NCI-H446 treated with DMSO at 0.1 percent for 48 hours (cell line): ENCODE data around the gene ZFPM1.
"Not testable (repeated sequence)": the region's sequence is repeated elsewhere in the genome, so short reads cannot be mapped to it uniquely, and the experiment has no call there.

ENCODE experiments used
- DNase-seq: peaks from one replicate; lab custom pipeline; 2025; lab: John Stamatoyannopoulos, UW

The ZFPM1 gene

GRCh38 chr16:88453217-88453531 is at the start of gene ZFPM1:
Gene ZFPM1 (plus strand): TSS chr16:88453280. CDS start chr16:88453639, 359 bp downstream.
- DNase-seq: no peak

- no peak for DNase-seq
Measured at GRCh38 chr16:88403794-88404581, 49.1 kb upstream of the ZFPM1 start.

DNA sequence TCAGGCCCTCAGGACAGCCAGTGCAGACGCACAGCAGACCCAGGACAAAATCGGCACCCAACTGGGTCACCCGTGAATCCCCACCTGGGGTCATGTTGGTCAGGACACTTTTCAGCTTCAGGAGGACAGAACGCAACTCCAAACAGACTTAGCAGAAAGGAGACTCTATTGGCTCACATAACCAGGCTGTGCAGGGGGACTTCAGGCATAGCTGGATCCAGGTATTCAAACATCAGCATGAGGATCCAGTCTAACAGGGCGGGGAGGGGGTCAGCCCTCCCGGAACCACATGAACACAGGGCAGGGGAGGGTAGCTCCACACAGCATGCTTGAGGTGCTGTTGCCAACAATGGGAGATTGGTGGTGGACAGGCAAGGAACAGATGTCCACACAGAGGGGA is 48.3 kb upstream of the ZFPM1 start:
- DNase-seq: no peak

- no peak for DNase-seq
Measured at GRCh38 chr16:88405216-88406060, 47.6 kb upstream of the ZFPM1 start.

- no peak for DNase-seq
Measured at GRCh38 chr16:88406096-88407041, 46.7 kb upstream of the ZFPM1 start.

GRCh38 chr16:88407042-88407420 is 46.0 kb upstream of the ZFPM1 start:
- DNase-seq: no peak

DNA sequence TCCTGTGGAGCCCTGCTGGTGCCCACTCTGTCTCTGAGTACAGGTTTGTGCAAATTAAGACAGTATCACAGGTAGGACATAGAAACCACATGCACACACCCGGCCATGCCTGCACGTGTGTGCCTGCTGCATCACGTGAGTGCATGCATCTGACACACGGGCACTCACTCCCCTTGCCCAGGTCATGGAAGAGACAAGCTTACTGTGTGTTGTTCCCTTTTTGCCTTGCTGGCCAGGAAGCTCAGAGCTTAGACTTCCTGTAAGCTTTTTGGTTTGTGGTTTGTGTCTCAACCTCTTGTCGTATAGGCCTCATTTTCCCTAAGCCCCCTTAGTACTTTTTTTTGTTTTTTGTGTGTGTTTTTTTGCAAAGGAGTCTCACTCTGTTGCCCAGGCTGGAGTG is 45.3 kb upstream of the ZFPM1 start:
- DNase-seq: no peak

DNA sequence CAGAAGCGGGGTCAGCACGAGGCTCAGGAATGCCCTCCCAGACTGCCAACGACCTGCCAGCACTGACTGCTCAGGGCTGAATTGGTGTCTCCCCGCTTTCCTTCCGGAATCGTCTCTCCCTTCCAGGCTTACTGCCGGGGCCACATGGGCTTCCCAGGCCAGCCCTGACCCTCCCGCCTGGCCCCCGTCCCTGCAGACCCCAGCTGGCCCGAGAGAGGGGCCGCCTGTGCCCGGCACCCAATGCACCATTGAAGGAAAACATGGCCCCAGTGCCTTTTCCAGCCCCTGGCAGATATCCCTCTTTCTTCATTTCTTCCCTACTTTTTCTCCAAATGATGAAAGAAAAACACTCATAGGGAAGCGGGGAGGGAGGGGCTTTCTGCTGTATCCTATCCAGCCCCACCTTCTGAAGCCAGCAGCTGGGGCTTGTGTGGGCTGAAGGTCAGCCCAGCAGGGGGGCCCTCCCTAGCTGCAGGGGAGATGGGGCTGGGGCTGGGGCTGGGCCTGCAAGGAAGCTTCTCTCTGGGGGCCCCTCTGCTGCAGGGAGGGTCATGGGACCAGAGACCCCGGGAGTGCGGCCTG is 44.4 kb upstream of the ZFPM1 start:
- no peak for DNase-seq

DNA sequence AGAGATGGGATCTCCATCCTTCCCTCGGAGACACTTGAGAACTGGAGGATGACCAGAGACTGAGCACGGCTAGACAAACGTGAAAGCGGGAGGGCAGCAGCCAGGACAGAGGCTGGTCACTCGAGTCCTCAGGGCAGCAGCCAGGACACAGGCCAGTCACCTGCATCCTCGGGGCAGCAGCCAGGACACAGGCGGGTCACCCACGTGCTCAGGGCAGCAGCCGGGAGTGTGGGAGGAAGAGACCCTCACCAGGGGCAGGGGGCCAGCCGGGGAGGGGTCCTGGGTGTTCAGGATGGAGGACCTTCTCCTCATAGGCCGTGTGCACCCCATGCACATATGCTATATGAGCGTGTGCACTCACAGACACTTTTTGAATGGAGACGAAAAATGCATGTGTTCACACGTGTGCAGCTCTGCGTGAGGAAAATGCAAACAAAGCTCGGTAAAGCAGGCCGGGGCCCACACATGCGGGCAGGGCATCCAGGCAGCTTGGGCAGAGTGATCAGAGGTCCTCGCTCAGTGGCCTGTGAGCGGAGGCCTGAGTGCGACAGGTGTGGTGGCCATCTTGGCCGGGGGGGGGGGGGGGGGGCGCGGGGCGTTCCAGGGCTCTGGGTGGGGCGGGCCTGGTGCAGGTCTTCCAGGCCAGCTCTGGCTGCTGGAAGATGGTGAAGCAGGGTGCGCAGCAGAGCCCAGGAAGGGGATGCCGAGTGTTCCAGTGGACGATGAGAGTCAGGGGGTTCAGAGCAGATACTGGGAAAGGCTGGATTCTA is 43.6 kb upstream of the ZFPM1 start:
- no peak for DNase-seq

- not testable (repeated sequence) for DNase-seq
Measured at GRCh38 chr16:88410297-88410968, 42.6 kb upstream of the ZFPM1 start.

DNA sequence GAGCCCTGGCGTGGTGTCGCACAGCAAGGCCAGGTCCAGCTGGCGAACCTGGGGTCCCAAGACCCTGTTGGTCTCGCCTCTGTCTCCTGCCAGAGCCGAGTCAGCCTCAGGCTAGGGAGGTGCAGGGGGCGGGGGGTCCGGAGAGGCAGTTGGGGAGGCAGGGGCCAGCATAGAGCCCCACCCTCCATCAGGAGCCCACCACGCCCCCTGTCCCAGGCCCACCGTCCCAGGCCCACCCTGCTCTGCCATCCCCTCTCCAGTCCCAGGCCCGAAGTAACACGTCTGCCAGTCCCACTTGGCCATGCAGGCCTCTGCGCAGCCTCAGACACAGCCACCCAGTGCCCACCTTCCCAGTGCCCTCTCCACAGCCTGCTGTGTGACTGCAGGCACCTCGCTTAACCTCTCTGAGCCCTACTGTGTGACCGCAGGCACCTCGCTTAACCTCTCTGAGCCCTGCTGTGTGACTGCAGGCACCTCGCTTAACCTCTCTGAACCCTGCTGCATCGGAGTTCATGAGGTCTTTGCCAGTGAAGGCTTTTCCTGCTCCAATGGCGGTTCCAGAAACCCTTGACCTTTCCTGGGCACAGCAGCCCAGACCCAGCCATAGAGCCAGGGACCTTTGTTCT is 41.0 kb upstream of the ZFPM1 start:
- DNase-seq: no peak

GRCh38 chr16:88412766-88413165 is 40.3 kb upstream of the ZFPM1 start:
- no peak for DNase-seq

GRCh38 chr16:88413231-88413630 is 39.8 kb upstream of the ZFPM1 start:
- no peak for DNase-seq

DNA sequence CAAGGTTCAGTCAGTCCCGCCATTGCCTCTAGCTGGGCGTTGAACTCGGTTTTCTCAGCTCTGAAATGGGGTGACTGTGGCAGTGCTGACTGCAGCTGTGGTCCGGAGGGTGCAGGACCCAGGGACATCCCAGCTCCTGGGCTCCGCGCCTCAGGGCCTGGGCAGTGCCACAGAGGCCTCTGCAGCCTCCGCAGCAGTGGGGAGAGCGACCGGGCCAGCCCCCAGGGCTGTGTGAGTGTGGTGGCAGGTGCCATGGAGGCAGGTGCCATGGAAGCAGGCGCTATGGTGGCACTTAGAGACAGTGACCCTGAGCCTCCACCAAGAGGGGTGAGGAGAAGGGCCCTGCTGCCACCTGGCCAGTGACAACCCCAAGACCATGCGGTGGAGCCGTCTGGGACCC is 39.4 kb upstream of the ZFPM1 start:
- DNase-seq: no peak

- DNase-seq: no peak
Measured at GRCh38 chr16:88414521-88415380, 38.3 kb upstream of the ZFPM1 start.

DNA sequence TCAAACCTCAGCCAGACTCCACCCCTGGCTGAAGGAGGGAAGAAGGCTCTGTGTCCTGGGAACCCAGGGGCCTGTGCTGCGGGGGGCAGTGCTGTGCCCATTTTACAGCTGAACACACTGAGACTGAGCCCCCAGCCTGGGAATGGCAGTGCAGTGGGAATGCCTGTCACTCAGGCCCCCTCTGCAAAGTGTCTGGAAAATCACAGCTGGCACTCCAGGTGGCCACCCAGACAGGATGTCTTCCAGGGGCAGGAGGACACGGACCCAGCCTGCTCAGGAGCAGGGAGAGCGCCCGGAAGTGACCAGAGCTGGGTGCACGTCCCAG is 37.7 kb upstream of the ZFPM1 start:
- DNase-seq: no peak

GRCh38 chr16:88415713-88416323 is 37.3 kb upstream of the ZFPM1 start:
- no peak for DNase-seq

- DNase-seq: no peak
Measured at GRCh38 chr16:88416686-88417085, 36.4 kb upstream of the ZFPM1 start.
